B cell (primary cell): Measurements from ENCODE around the gene RORC.

Experiments used
- EZH2 ChIP-seq: IDR thresholded peaks from 2 replicates; pipeline ENCODE4 v1.6.1; 2012; ENCODE audit warnings: borderline replicate concordance, low read depth, mild to moderate bottlenecking, moderate library complexity, low read length; ENCODE audit not compliant: insufficient read depth, poor library complexity, severe bottlenecking
- TF ChIP-seq, protein P1 (sequence below): fragments of 200-600 bp; IDR thresholded peaks from one replicate; pipeline ENCODE4 v1.8.0; 2022; ENCODE audit warnings: antibody characterized with exemption, mild to moderate bottlenecking

GRCh38 chr1:151854658-151855057 is 23.1 kb upstream of the RORC start:
- TF ChIP-seq, protein P1, sequence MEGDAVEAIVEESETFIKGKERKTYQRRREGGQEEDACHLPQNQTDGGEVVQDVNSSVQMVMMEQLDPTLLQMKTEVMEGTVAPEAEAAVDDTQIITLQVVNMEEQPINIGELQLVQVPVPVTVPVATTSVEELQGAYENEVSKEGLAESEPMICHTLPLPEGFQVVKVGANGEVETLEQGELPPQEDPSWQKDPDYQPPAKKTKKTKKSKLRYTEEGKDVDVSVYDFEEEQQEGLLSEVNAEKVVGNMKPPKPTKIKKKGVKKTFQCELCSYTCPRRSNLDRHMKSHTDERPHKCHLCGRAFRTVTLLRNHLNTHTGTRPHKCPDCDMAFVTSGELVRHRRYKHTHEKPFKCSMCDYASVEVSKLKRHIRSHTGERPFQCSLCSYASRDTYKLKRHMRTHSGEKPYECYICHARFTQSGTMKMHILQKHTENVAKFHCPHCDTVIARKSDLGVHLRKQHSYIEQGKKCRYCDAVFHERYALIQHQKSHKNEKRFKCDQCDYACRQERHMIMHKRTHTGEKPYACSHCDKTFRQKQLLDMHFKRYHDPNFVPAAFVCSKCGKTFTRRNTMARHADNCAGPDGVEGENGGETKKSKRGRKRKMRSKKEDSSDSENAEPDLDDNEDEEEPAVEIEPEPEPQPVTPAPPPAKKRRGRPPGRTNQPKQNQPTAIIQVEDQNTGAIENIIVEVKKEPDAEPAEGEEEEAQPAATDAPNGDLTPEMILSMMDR: no peak
- no peak for TF ChIP-seq EZH2
